GOT3 (cell line): ENCODE results near the gene SRGAP2C.
"Not testable (repeated sequence)": the region's sequence is repeated elsewhere in the genome, so short reads cannot be mapped to it uniquely, and the experiment has no call there.

Source experiments
- DNase-seq: peaks from one replicate; lab custom pipeline; 2025; ENCODE audit warnings: mixed read lengths; lab: John Stamatoyannopoulos, UW

The SRGAP2C gene

GRCh38 chr1:121227544-121228330 lies 43.0 kb downstream of the SRGAP2C start:
- not testable (repeated sequence) for DNase-seq

DNA sequence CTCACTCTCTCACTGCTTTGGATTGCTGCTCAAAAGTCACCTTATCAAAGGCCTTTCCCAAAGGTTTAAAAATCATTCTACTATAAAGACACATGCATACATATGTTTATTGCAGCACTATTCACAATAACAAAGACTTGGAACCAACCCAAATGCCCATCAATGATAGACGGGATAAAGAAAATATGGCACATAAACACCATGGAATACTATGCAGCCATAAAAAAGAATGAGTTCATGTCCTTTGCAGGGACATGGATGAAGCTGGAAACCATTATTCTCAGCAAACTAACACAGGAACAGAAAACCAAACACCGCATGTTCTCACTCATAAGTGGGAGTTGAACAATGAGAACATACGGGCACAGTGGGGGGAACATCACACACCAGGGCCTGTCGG lies 45.9 kb downstream of the SRGAP2C start:
- DNase-seq, result not testable (repeated sequence)

DNA sequence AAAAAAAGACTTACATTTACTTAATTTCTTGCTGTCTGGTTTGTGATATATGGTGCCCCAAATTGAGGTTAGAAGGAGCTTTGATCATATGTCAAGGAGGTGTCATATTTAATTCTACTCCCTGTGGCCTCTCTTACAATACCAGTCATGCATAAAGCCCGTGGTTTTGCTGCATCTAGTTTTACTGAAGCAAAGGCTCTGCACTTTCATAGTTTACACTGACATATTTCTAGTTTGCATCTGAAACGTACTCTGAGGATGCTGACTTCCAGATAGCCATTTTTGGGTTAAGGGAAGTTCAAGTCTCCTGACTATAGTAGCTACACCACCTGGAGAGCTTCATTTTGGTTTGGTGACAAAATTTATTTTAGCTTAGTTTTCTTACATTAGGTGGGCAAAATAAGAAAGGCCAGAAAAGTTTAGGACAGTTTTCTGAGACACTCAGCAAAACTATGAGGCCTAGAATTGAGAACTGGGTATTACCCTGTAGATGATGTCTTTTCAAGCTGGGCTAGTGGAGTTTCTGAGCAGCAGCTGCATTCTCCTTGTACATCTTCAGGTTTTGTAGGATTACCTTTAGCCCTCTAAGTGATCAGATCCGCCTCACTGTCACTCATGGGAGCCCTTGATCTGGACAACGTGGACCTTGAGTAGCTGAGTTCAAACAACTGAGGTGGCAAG lies 47.8 kb downstream of the SRGAP2C start:
- DNase-seq, result not testable (repeated sequence)

GRCh38 chr1:121234090-121234759 lies 49.5 kb downstream of the SRGAP2C start:
- not testable (repeated sequence) for DNase-seq

DNA sequence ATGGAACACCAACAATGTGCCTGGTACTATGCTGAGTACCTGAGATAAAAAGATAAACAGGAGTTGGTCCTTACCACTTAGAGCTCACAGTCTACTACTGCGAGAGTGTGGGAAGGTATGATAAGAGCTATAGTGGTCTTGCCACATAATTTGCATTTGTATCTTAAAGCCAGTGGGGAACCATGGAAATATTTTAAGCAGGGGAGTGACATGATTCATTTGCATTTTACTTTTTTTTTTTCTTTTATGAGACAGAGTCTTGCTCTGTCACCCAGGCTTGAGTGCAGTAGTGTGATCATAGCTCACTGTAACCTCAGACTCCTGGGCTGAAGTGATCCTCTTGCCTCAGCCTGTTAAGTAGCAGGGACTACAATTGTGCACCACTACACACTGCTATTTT lies 53.6 kb downstream of the SRGAP2C start:
- DNase-seq, result not testable (repeated sequence)

DNA sequence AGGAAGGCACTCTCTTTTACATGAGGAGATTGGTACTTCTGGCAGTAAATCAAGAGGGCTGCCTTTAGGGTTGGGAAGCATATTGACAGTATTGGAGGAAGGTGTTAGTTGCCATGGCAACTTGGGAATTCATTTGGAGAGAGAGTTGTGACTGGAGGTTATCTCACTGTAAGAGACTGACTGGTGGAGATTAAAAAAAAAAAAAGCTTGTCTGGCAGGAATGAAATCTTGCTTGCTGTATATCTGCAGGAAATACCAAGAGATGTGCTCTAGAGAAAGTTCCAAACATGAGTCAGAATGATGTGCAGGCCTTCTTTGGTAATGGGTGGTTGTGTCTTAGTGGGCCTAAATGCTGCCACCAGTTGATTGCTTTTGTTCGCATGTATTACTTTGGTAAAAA lies 59.1 kb downstream of the SRGAP2C start:
- DNase-seq, result not testable (repeated sequence)

- DNase-seq, result not testable (repeated sequence)
Measured at GRCh38 chr1:121246399-121246798, 61.6 kb downstream of the SRGAP2C start.

- not testable (repeated sequence) for DNase-seq
Measured at GRCh38 chr1:121252656-121253055, 67.9 kb downstream of the SRGAP2C start.

GRCh38 chr1:121254618-121255017 lies 69.8 kb downstream of the SRGAP2C start:
- DNase-seq, result not testable (repeated sequence)

GRCh38 chr1:121257632-121258031 lies 72.9 kb downstream of the SRGAP2C start:
- not testable (repeated sequence) for DNase-seq

DNA sequence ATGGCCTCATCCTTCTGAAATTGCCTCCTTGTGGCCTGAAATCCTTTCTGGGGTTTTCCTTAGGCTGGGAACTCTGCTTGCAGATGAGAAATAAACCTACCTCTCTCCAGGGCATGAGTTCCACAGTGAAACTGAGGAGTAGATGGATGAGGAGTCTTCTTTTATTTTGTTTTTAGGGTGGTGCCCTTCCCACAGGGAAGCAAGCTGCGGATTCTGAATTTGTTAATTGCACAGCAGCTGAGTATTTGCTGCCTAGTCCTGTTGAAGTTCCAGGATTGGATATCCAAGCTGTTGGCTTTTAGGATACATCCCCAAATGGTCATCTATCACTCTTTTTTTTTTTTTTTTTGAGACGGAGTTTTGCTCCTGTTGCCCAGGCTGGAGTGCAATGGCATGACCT lies 73.4 kb downstream of the SRGAP2C start:
- not testable (repeated sequence) for DNase-seq

GRCh38 chr1:121260205-121260604 lies 75.4 kb downstream of the SRGAP2C start:
- DNase-seq, result not testable (repeated sequence)

GRCh38 chr1:121262163-121262562 lies 77.4 kb downstream of the SRGAP2C start:
- DNase-seq, result not testable (repeated sequence)

- not testable (repeated sequence) for DNase-seq
Measured at GRCh38 chr1:121263789-121264244, 79.0 kb downstream of the SRGAP2C start.

DNA sequence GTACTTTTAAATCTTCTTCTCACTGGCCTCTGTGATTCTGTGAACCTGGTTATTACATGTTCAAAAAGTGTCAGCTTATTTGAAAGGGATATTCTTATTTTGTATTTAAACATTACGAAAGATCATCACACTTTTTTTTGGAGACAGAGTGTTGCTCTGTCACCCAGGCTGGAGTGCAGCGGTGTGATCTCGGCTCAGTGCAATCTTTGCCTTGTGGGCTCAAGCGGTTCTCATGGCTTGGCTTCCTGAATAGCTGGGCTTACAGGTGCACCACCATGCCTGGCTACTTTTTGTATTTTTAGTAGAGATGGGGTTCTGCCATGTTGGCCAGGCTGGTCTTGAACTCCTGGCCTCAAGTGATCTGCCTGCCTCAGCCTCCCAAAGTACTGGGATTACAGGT lies 82.3 kb downstream of the SRGAP2C start:
- not testable (repeated sequence) for DNase-seq

- not testable (repeated sequence) for DNase-seq
Measured at GRCh38 chr1:121269309-121269708, 84.5 kb downstream of the SRGAP2C start.

DNA sequence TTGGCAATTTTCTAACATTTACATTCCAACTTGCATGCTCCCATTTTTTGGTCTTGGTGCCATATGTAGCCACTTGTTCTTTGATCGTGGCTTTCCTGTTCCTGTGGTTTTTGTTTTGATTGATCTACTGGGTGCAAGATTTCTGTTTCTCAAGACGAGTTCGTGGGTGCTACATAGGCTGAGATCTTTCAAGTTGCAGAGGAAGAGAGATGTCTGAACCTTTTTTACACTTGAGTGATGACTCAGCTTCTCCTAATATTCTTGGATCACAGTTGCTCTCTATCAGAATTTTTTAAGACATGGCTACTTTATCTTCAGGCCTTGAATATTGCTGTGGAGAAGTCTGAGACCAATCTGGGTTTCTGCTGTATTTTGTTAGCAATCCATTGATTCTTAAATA lies 85.2 kb downstream of the SRGAP2C start:
- not testable (repeated sequence) for DNase-seq

GRCh38 chr1:121271143-121271715 lies 86.5 kb downstream of the SRGAP2C start:
- DNase-seq, result not testable (repeated sequence)

DNA sequence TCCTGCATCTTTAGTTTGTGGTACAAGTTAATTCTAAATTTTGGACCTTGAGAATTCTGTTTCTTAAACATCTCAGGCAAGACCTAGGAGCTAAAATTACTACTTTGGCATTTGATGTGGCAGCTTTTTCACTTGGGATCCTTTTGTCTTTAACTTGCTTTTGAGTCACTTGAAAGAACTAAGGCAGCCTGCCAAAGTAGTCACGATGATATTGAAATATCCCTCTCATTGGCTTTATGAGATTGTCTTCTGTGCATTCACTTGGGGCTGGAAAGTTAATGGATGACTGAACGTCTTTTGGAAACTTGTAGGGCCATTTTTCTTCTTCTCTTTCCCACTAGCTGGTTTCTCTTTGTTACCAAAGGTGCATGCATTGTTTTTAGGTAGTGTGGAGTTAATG lies 90.7 kb downstream of the SRGAP2C start:
- not testable (repeated sequence) for DNase-seq

GRCh38 chr1:121278202-121278601 lies 93.4 kb downstream of the SRGAP2C start:
- DNase-seq, result not testable (repeated sequence)

- DNase-seq, result not testable (repeated sequence)
Measured at GRCh38 chr1:121278777-121279547, 94.2 kb downstream of the SRGAP2C start.
